ENCODE results near the gene ATF7IP2. TPM values are rescaled to one million over a fixed set of nuclear protein-coding genes. Genes with fewer than 3 reads are reported as not detected.
"Not testable (repeated sequence)": the region's sequence is repeated elsewhere in the genome, so short reads cannot be mapped to it uniquely, and the experiment has no call there.

Gene ATF7IP2
- total RNA-seq, 1 donor from 2014 or later, result 13.7 TPM

- DNase-seq (ENCODE audit: low spot score) (no peak), ATAC-seq (no peak)
- intact Hi-C loops (cut with DNase I), result no loop called here
Observed at GRCh38 chr16:10497132-10498101, 111.6 kb downstream of the ATF7IP2 start.

- DNase-seq (ENCODE audit: low spot score), result no peak
Observed at GRCh38 chr16:10500582-10500981, 114.7 kb downstream of the ATF7IP2 start.

GRCh38 chr16:10501016-10501607, 115.3 kb downstream of the ATF7IP2 start:
- no peak for DNase-seq (ENCODE audit: low spot score)
- ATAC-seq, result no peak
- intact Hi-C loops (cut with DNase I), result no loop called here

More at GRCh38 chr16:10500582-10500981, 114.7 kb downstream of the ATF7IP2 start:
- intact Hi-C loops (cut with DNase I), result no loop called here
- no peak for ATAC-seq

GRCh38 chr16:10502776-10503175, 116.9 kb downstream of the ATF7IP2 start:
- intact Hi-C loops (cut with DNase I), result no loop called here
- ATAC-seq (no peak), DNase-seq (ENCODE audit: low spot score) (no peak)

- intact Hi-C loops (cut with DNase I), result no loop called here
- ATAC-seq (no peak), DNase-seq (ENCODE audit: low spot score) (no peak)
Observed at GRCh38 chr16:10504404-10504885, 118.6 kb downstream of the ATF7IP2 start.

GRCh38 chr16:10505286-10505685, 119.4 kb downstream of the ATF7IP2 start:
- ATAC-seq; intact Hi-C loops (cut with DNase I); DNase-seq (ENCODE audit: low spot score): not testable (repeated sequence)

- DNase-seq (ENCODE audit: low spot score), result no peak
- intact Hi-C loops (cut with DNase I), result loop anchor here (5.0 kb wide), 1 partner anchor 408 kb away; no protein-coding TSS in a partner anchor
- ATAC-seq, result peak; percentile 94
Observed at GRCh38 chr16:10509534-10510025, 123.7 kb downstream of the ATF7IP2 start.

- no peak for ATAC-seq
- no peak for DNase-seq (ENCODE audit: low spot score)
- intact Hi-C loops (cut with DNase I), result loop anchor here (5.0 kb wide), 1 partner anchor 407 kb away; no protein-coding TSS in a partner anchor
Observed at GRCh38 chr16:10510279-10510678, 124.4 kb downstream of the ATF7IP2 start.

- no peak for DNase-seq (ENCODE audit: low spot score)
- intact Hi-C loops (cut with DNase I), result loop anchor here (5.0 kb wide), 1 partner anchor 405 kb away; no protein-coding TSS in a partner anchor
- ATAC-seq, result no peak
Observed at GRCh38 chr16:10511829-10512228, 126.0 kb downstream of the ATF7IP2 start.

GRCh38 chr16:10514369-10515055, 128.7 kb downstream of the ATF7IP2 start:
- ATAC-seq (peak; percentile 73), DNase-seq (ENCODE audit: low spot score) (no peak)
- intact Hi-C loops (cut with DNase I), result loop anchor here (5.0 kb wide), 2 partner anchors 223 to 403 kb away; no protein-coding TSS in a partner anchor

- ATAC-seq (no peak), DNase-seq (ENCODE audit: low spot score) (no peak)
- intact Hi-C loops (cut with DNase I), result loop anchor here (5.0 kb wide), 1 partner anchor 219 kb away; no protein-coding TSS in a partner anchor
Observed at GRCh38 chr16:10517868-10518267, 132.0 kb downstream of the ATF7IP2 start.

- intact Hi-C loops (cut with DNase I), result loop anchor here (5.0 kb wide), 1 partner anchor 219 kb away; no protein-coding TSS in a partner anchor
- DNase-seq (ENCODE audit: low spot score) (no peak), ATAC-seq (no peak)
Observed at GRCh38 chr16:10518479-10519041, 132.7 kb downstream of the ATF7IP2 start.

- intact Hi-C loops (cut with DNase I), result loop anchor here (5.0 kb wide), 1 partner anchor 218 kb away; no protein-coding TSS in a partner anchor
Observed at GRCh38 chr16:10519297-10519696, 133.4 kb downstream of the ATF7IP2 start.

GRCh38 chr16:10519929-10520868, 134.3 kb downstream of the ATF7IP2 start:
- intact Hi-C loops (cut with DNase I), result loop anchor here (5.0 kb wide), 1 partner anchor 217 kb away; no protein-coding TSS in a partner anchor
- ATAC-seq (no peak), DNase-seq (ENCODE audit: low spot score) (peak; percentile 7)

More at GRCh38 chr16:10519297-10519696, 133.4 kb downstream of the ATF7IP2 start:
- ATAC-seq (no peak), DNase-seq (ENCODE audit: low spot score) (no peak)

GRCh38 chr16:10520869-10521578, 135.2 kb downstream of the ATF7IP2 start:
- intact Hi-C loops (cut with DNase I), result no loop called here

GRCh38 chr16:10521681-10522274, 135.9 kb downstream of the ATF7IP2 start:
- DNase-seq (ENCODE audit: low spot score), result peak; percentile 81
- peak; percentile 87 for ATAC-seq
- intact Hi-C loops (cut with DNase I), result no loop called here

More at GRCh38 chr16:10520869-10521578, 135.2 kb downstream of the ATF7IP2 start:
- no peak for DNase-seq (ENCODE audit: low spot score)
- no peak for ATAC-seq
